Endodermal cell (in vitro differentiated cells): ENCODE data around the gene EPHA5. TPM values are rescaled to one million over a fixed set of nuclear protein-coding genes. Genes with fewer than 3 reads are reported as not detected.

Experiments used
- DNase-seq: peaks from one replicate; pipeline ENCODE4 v3.0.0-alpha.2; 2017
- H3K27ac ChIP-seq: 2 replicates; pipeline ENCODE4 v1.5.1; 2013; ENCODE audit warnings: mild to moderate bottlenecking, low read depth, low read length, moderate library complexity
- H3K27me3 ChIP-seq: 2 replicates; pipeline ENCODE4 v1.6.1; 2013; ENCODE audit warnings: mild to moderate bottlenecking, low read length, moderate library complexity; ENCODE audit not compliant: insufficient read depth, control insufficient read depth, poor library complexity, severe bottlenecking
- H3K36me3 ChIP-seq: 2 replicates; pipeline ENCODE4 v1.7.0; 2013; ENCODE audit warnings: mild to moderate bottlenecking, low read length, moderate library complexity; ENCODE audit not compliant: control insufficient read depth, insufficient read depth
- H3K4me1 ChIP-seq: one replicate; pipeline ENCODE4 v1.7.0; 2013; ENCODE audit warnings: low read length; ENCODE audit not compliant: control insufficient read depth, insufficient read depth
- H3K4me3 ChIP-seq: 2 replicates; pipeline ENCODE4 v1.5.1; 2013; ENCODE audit warnings: mild to moderate bottlenecking, low read length, moderate library complexity
- H3K9ac ChIP-seq: 2 replicates; pipeline ENCODE4 v1.6.1; 2013; ENCODE audit warnings: mild to moderate bottlenecking, low read length, moderate library complexity; ENCODE audit not compliant: poor library complexity, severe bottlenecking; ENCODE audit errors: extremely low read depth
- H3K9me3 ChIP-seq: 2 replicates; pipeline ENCODE4 v1.6.1; 2013; ENCODE audit warnings: mild to moderate bottlenecking, low read length, moderate library complexity; ENCODE audit not compliant: control insufficient read depth
- H3K27ac Mint-ChIP-seq: 2 replicates; pipeline ENCODE4 v1.8.0; 2020; ENCODE audit warnings: mixed read lengths
- H3K27me3 Mint-ChIP-seq: 2 replicates; pipeline ENCODE4 v1.8.0; 2021; ENCODE audit warnings: mild to moderate bottlenecking, mixed read lengths; ENCODE audit not compliant: insufficient read depth
- H3K36me3 Mint-ChIP-seq: 2 replicates; pipeline ENCODE4 v1.8.0; 2020; ENCODE audit warnings: low read depth, mixed read lengths
- H3K4me1 Mint-ChIP-seq: 2 replicates; pipeline ENCODE4 v1.8.0; 2020; ENCODE audit warnings: mixed read lengths
- H3K4me3 Mint-ChIP-seq: 2 replicates; pipeline ENCODE4 v1.8.0; 2020; ENCODE audit warnings: mild to moderate bottlenecking, moderate library complexity, mixed read lengths
- H3K9me3 Mint-ChIP-seq: 2 replicates; pipeline ENCODE4 v1.8.0; 2020; ENCODE audit warnings: mild to moderate bottlenecking, mixed read lengths
- WGBS, 2 experiments: methylation state at CpG; one replicate each; pipeline versions ENCODE4 v1.1.5 to v1.1.7; 2013; ENCODE audit warnings: missing lambda C conversion rate in 2 of 2, mixed read lengths in 1 of 2; ENCODE audit not compliant: insufficient coverage in 1 of 2, insufficient read length in 1 of 2; 5-methylcytosine and 5-hydroxymethylcytosine counted together
- total RNA-seq, 2 donors: library from RNA; stranded (reverse); fragmentation: NEBNext Ultra II Directional in 1 of 2; extraction: Animal tissue kit (Norgen Biotek cat#: 25700) in 1 of 2; gene quantifications; 2 replicates in 1 of 2; 3 replicates in 1 of 2; pipeline ENCODE4 v1.2.1, GENCODE V29; 2021
- TF ChIP-seq, protein P1 (sequence below): fragments of 200-600 bp; sonication (generic); conservative IDR thresholded peaks from 2 replicates; pipeline ENCODE4 v1.5.0; 2021; ENCODE audit warnings: antibody characterized with exemption, mild to moderate bottlenecking

The EPHA5 gene
- total RNA-seq, 2 donors from 2014 or later, result 0.09 TPM; not detected in 1

DNA sequence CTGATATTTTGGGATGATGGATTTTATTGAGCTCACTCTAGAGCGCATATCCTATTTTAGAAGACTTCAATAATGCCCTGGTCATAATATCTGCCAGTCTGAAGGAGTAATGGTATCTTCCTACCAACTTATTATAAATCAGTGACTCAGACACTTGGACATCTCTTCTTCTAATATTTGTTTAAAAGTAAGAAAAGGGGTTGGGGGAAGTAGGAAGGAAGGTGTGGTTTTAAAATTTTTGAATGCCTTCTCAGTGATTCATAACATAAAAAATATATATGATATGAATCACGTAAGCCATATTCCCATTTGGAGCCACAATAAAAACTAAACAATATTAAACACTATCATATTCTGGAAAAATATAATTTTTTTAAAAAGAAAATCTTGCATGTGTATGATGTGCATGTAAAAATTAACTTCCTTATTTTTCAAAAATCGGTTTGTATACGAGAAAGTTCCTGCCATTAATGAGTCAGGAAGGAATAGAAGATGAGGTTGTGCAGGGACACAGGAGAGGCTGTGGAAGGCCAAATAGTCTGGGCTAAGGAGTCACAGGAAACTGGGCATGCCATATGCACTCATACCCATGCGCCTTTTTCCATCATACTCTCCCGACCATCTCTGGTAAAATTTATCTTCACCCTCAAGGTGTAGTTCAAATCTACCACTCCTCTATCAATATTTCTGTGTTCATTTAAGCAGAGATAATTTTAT is 286.5 kb downstream of the EPHA5 start:
- no peaks in the 10 kb centered on the region for H3K36me3 Mint-ChIP-seq
- Histone ChIP-seq H3K4me1 (no peaks in the 10 kb centered on the region), H3K9ac (no peak overlapping the region), H3K9me3 (no peaks in the 10 kb centered on the region), H3K27ac (no peak overlapping the region), H3K36me3 (no peaks in the 10 kb centered on the region), H3K27me3 (no peaks in the 10 kb centered on the region), H3K4me3 (no peak overlapping the region)
- no peaks in the 10 kb centered on the region for H3K9me3 Mint-ChIP-seq
- WGBS, 2 experiments, result 88 to 98% methylated on average over 3 to 5 of the region's 6 CpGs
- TF ChIP-seq, protein P1, sequence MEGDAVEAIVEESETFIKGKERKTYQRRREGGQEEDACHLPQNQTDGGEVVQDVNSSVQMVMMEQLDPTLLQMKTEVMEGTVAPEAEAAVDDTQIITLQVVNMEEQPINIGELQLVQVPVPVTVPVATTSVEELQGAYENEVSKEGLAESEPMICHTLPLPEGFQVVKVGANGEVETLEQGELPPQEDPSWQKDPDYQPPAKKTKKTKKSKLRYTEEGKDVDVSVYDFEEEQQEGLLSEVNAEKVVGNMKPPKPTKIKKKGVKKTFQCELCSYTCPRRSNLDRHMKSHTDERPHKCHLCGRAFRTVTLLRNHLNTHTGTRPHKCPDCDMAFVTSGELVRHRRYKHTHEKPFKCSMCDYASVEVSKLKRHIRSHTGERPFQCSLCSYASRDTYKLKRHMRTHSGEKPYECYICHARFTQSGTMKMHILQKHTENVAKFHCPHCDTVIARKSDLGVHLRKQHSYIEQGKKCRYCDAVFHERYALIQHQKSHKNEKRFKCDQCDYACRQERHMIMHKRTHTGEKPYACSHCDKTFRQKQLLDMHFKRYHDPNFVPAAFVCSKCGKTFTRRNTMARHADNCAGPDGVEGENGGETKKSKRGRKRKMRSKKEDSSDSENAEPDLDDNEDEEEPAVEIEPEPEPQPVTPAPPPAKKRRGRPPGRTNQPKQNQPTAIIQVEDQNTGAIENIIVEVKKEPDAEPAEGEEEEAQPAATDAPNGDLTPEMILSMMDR, result no peak
- H3K27me3 Mint-ChIP-seq, result no peaks in the 10 kb centered on the region
- no peak overlapping the region for H3K4me3 Mint-ChIP-seq
- H3K27ac Mint-ChIP-seq, result no peak overlapping the region
- DNase-seq, result no peak
- no peaks in the 10 kb centered on the region for H3K4me1 Mint-ChIP-seq

DNA sequence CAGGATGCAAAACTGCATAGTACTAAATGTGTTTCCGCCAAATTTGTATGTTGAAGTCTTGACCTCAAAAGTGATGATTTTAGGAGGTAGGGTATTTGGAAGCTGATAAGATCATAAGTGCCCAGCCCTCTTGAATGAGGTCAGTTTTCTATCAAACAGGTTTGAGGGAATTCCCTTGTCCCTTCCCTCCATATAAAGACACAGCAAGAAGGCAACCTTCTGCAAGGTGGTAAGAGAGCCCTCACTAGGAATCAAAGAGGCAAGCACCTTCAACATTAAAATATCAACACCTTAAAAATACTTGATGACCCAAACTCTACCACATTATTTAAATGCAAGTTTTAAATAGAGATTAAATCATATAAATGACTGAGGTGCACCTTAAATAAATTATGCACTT is 288.6 kb downstream of the EPHA5 start:
- Mint-ChIP-seq H3K9me3 (no peaks in the 10 kb centered on the region), H3K36me3 (no peaks in the 10 kb centered on the region), H3K27me3 (no peaks in the 10 kb centered on the region), H3K27ac (no peak overlapping the region), H3K4me1 (no peaks in the 10 kb centered on the region), H3K4me3 (no peak overlapping the region)
- Histone ChIP-seq H3K27ac (no peak overlapping the region), H3K36me3 (no peaks in the 10 kb centered on the region), H3K9me3 (no peaks in the 10 kb centered on the region), H3K9ac (no peak overlapping the region), H3K4me3 (no peak overlapping the region), H3K4me1 (no peaks in the 10 kb centered on the region), H3K27me3 (no peaks in the 10 kb centered on the region)
- no peak for DNase-seq
- WGBS, 2 experiments, result 40 to 59% methylated on average over 1 of the region's 1 CpG
- TF ChIP-seq, protein P1, result no peak

DNA sequence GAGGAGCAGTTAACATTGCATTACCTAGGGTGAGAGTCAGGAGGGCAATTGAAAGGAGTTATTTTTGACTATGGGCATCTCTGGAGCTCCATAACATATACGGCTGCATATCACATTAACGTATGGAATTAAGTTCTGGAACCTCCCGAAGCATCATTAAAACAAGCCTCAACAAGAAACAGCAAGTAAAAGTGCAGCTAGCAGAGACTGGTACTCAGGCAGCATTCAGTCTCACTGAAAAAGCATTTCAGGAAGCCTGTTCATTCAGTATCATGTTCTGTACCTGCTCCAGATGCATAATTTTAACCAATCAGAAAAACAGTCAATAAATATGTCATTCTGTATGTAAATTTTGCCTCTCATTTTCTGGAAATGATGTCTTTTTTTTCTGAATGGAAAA is 299.6 kb downstream of the EPHA5 start:
- DNase-seq, result no peak
- no peaks in the 10 kb centered on the region for H3K27me3 Mint-ChIP-seq
- Histone ChIP-seq H3K36me3 (no peaks in the 10 kb centered on the region), H3K9ac (no peak overlapping the region), H3K27ac (no peak overlapping the region), H3K27me3 (no peaks in the 10 kb centered on the region), H3K4me3 (no peak overlapping the region), H3K4me1 (no peaks in the 10 kb centered on the region), H3K9me3 (no peaks in the 10 kb centered on the region)
- no peaks in the 10 kb centered on the region for H3K36me3 Mint-ChIP-seq
- H3K27ac Mint-ChIP-seq, result no peak overlapping the region
- H3K4me3 Mint-ChIP-seq, result no peak overlapping the region
- TF ChIP-seq, protein P1, result no peak
- H3K4me1 Mint-ChIP-seq, result no peaks in the 10 kb centered on the region
- WGBS, 2 experiments, result 86 to 100% methylated on average over 2 to 3 of the region's 3 CpGs
- no peaks in the 10 kb centered on the region for H3K9me3 Mint-ChIP-seq
